IMR-90 (cell line): ENCODE results near the gene RFTN2.

Experiments
- CEBPB ChIP-seq: IDR thresholded peaks from 2 replicates; pipeline ENCODE4 v1.6.1; 2012; ENCODE audit warnings: low read depth, low read length, improper control_type of control experiment
- CHD1 ChIP-seq: IDR thresholded peaks from 2 replicates; pipeline ENCODE4 v1.6.1; 2012; ENCODE audit warnings: low read depth, low read length, improper control_type of control experiment
- CTCF ChIP-seq: conservative IDR thresholded peaks from 2 replicates; pipeline ENCODE4 v1.5.1; 2012; ENCODE audit warnings: mild to moderate bottlenecking, low read depth, low read length, improper control_type of control experiment
- MAFK ChIP-seq: IDR thresholded peaks from 2 replicates; pipeline ENCODE4 v1.6.1; 2012; ENCODE audit warnings: low read depth, low read length, improper control_type of control experiment
- NFE2L2 ChIP-seq: fragments of 150-350 bp; IDR thresholded peaks from 2 replicates; pipeline ENCODE4 v1.6.1; 2016; ENCODE audit warnings: low read depth, mild to moderate bottlenecking, low read length
- POLR2A ChIP-seq: IDR thresholded peaks from 2 replicates; pipeline ENCODE4 v1.6.1; 2012; ENCODE audit warnings: mild to moderate bottlenecking, low read depth, low read length
- RAD21 ChIP-seq: IDR thresholded peaks from 2 replicates; pipeline ENCODE4 v1.6.1; 2012; ENCODE audit warnings: low read length, improper control_type of control experiment
- RCOR1 ChIP-seq: IDR thresholded peaks from 2 replicates; pipeline ENCODE4 v1.6.1; 2012; ENCODE audit warnings: mild to moderate bottlenecking, low read length, improper control_type of control experiment; ENCODE audit not compliant: insufficient replicate concordance
- SMC3 ChIP-seq: fragments of 150-350 bp; IDR thresholded peaks from 2 replicates; pipeline ENCODE4 v1.6.1; 2016; ENCODE audit warnings: low read depth, mild to moderate bottlenecking, antibody characterized with exemption, low read length, moderate library complexity
- USF2 ChIP-seq: fragments of 150-350 bp; IDR thresholded peaks from 2 replicates; pipeline ENCODE4 v1.6.1; 2017; ENCODE audit warnings: mild to moderate bottlenecking, antibody characterized with exemption, low read length, low read depth

- no peak for TF ChIP-seq MAFK
- no peak for TF ChIP-seq SMC3
- TF ChIP-seq POLR2A = no peak
- TF ChIP-seq CTCF = no peak
- TF ChIP-seq RAD21 = no peak
- no peak for TF ChIP-seq CHD1
- TF ChIP-seq CEBPB = no peak
- TF ChIP-seq USF2 = no peak
- TF ChIP-seq RCOR1 = no peak
- no peak for TF ChIP-seq NFE2L2
Observed at GRCh38 chr2:197606180-197606579, 69.2 kb downstream of the RFTN2 start.
